Tibial nerve (tissue), 4 donors: Measurements from ENCODE around the gene PPP2R1B. TPM values are rescaled to one million over a fixed set of nuclear protein-coding genes. Genes with fewer than 3 reads are reported as not detected.
"Not testable (repeated sequence)": the region's sequence is repeated elsewhere in the genome, so short reads cannot be mapped to it uniquely, and the experiment has no call there.

Source experiments
- DNase-seq, 2 donors: peaks; one replicate each; pipeline ENCODE4 v3.0.0-alpha.2; 2019; ENCODE audit warnings: low spot score in 2 of 2
- H3K27ac ChIP-seq, 4 donors: fragments of 200-600 bp; sonication (generic) in 3 of 4; one replicate each; pipeline ENCODE4 v1.5.1; 2017 to 2019; ENCODE audit warnings: mild to moderate bottlenecking in 1 of 4
- H3K27me3 ChIP-seq, 2 donors: fragments of 200-600 bp; sonication (generic) in 1 of 2; one replicate each; pipeline versions ENCODE4 v1.5.1 to v1.6.0; 2017 to 2019
- H3K36me3 ChIP-seq, 3 donors: fragments of 200-600 bp; sonication (generic); one replicate each; pipeline ENCODE4 v1.5.1; 2018 to 2019
- H3K4me1 ChIP-seq, 4 donors: fragments of 200-600 bp; sonication (generic) in 3 of 4; one replicate each; pipeline ENCODE4 v1.5.1; 2017 to 2019
- H3K4me3 ChIP-seq, 4 donors: fragments of 200-600 bp; sonication (generic) in 3 of 4; one replicate each; pipeline ENCODE4 v1.5.1; 2017 to 2019; ENCODE audit warnings: mild to moderate bottlenecking in 1 of 4, moderate library complexity in 1 of 4
- H3K9me3 ChIP-seq, 4 donors: fragments of 200-600 bp; sonication (generic) in 3 of 4; one replicate each; pipeline ENCODE4 v1.5.1; 2017 to 2019
- CTCF ChIP-seq, 5 experiments: fragments of 200-600 bp in 3 of 5; fragments of 450-650 bp in 2 of 5; sonication (generic) in 3 of 5; IDR thresholded peaks; one replicate each; pipeline ENCODE4 v1.5.1; 2016 to 2019; ENCODE audit warnings: antibody characterized with exemption in 5 of 5, mild to moderate bottlenecking in 3 of 5, moderate library complexity in 2 of 5
- EP300 ChIP-seq, 2 donors: sonication (generic); formaldehyde crosslinking; IDR thresholded peaks; one replicate each; pipeline ENCODE4 v1.6.1; 2017; ENCODE audit warnings: antibody characterized with exemption in 2 of 2, mild to moderate bottlenecking in 1 of 2
- POLR2A ChIP-seq, 2 donors: fragments of 450-650 bp; IDR thresholded peaks; one replicate each; pipeline ENCODE4 v1.6.1; 2017; ENCODE audit warnings: antibody characterized with exemption in 2 of 2, mild to moderate bottlenecking in 2 of 2, moderate library complexity in 2 of 2
- WGBS, 2 donors: methylation state at CpG; one replicate each; pipeline ENCODE4 v1.1.5; 2018; 5-methylcytosine and 5-hydroxymethylcytosine counted together
- total RNA-seq, 4 donors: library from RNA; depleted of rRNA; stranded (reverse); fragments of >200 nt; gene quantifications; one replicate each; pipeline ENCODE4 v1.1.0, GENCODE V29; 2016

The PPP2R1B gene
- total RNA-seq, 4 donors from 2014 or later = 20.8 to 41.4 (median 25.1) TPM

DNA sequence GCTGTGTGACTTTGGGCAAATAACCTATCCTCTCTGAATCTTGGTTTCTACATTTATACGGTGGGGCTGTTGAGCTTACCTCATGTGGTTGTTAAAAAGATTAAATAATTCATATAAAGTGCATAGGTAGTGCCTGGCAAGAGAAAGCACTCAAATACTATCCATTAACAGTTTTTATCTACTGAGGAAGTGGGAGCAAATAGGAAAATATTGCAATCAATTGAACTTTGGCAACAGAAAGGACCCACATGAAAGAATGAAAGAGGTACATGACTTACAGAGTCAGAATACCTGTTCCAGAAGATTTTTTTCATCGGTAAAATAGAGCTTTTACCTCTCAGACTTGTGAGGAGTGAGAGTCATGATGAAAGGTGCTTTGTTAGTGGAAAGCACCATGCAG, 6.3 kb upstream of the PPP2R1B start:
- H3K27me3 ChIP-seq = no peaks in the 10 kb centered on the region
- TF ChIP-seq EP300 (IDR thresholded peaks at IDR 0.05) (no peak), CTCF (IDR thresholded peaks at IDR 0.05) (no peak), POLR2A (IDR thresholded peaks at IDR 0.05) (no peak)
- no peaks in the 10 kb centered on the region for H3K36me3 ChIP-seq
- no peak overlapping the region for H3K27ac ChIP-seq
- no peaks in the 10 kb centered on the region for H3K9me3 ChIP-seq
- DNase-seq = no peak
- 91 to 93% methylated on average over 2 of the region's 2 CpGs for WGBS, 2 donors
- H3K4me3 ChIP-seq = no peak overlapping the region
- peaks cover 0 to 9% (median 0%) of the 10 kb centered on the region in 4 donors for H3K4me1 ChIP-seq

- H3K4me3 ChIP-seq, H3K27me3 ChIP-seq, H3K27ac ChIP-seq, H3K36me3 ChIP-seq, H3K9me3 ChIP-seq, DNase-seq: not testable (repeated sequence)
- 86 to 91% methylated on average over 5 of the region's 5 CpGs for WGBS, 2 donors
- H3K4me1 ChIP-seq = peaks cover 0 to 12% (median 3%) of the 10 kb centered on the region in 4 donors
Observed at GRCh38 chr11:111771205-111771604, 5.0 kb upstream of the PPP2R1B start.

DNA sequence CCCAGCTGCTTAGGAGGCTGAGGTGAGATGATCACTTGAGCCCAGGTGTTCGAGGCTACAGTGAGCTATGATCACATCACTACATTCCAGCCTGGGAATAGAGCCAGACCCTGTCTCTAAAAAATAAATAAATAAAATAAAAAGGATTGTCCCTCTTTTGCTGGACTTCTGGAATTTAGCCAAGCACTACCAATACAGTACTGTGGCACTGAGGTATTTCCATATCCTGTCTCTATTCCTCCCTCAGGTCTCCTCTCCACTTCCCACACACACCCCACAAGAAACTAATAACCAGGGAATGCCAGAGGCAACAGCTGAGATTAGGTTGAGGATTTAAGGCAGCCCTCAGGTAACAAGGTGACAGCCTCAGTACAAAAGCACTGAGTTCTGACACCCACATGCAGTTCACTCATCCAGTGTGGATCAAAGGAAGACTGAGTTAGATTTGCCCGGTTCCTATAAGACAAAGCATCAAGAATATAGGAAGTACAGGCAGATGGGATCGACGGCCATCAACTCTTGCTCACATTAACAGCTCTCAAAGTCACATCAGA, 4.5 kb upstream of the PPP2R1B start:
- Histone ChIP-seq H3K27ac (no peak overlapping the region), H3K4me1 (peaks cover 0 to 12% (median 3%) of the 10 kb centered on the region in 4 donors), H3K36me3 (no peaks in the 10 kb centered on the region), H3K27me3 (no peaks in the 10 kb centered on the region), H3K4me3 (no peak overlapping the region), H3K9me3 (no peaks in the 10 kb centered on the region)
- TF ChIP-seq EP300 (IDR thresholded peaks at IDR 0.05) = no peak
- TF ChIP-seq CTCF (IDR thresholded peaks at IDR 0.05) = no peak
- no peak for TF ChIP-seq POLR2A (IDR thresholded peaks at IDR 0.05)
- DNase-seq = no peak
- WGBS, 2 donors = 78 to 80% methylated on average over 4 of the region's 4 CpGs

DNA sequence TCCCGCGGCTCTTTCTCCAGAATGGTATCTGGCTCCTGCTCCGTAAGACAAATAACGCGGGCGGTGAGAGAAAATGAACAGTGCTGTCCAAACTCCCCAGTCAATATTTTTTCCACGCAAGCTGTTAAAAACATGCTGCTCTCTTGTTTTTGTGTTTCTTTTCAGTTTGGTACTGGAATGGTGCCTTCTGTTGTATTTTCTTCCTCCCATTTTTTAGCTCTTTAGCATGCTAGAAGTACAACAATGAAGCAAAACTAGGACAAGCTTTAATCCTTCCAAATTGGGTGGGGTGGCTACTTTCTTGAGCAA, 599 bp upstream of the PPP2R1B start:
- 0 to 2% methylated on average over 7 of the region's 7 CpGs for WGBS, 2 donors
- H3K27ac ChIP-seq = peak overlapping the region; percentile 87 to 94 (median 90)

DNA sequence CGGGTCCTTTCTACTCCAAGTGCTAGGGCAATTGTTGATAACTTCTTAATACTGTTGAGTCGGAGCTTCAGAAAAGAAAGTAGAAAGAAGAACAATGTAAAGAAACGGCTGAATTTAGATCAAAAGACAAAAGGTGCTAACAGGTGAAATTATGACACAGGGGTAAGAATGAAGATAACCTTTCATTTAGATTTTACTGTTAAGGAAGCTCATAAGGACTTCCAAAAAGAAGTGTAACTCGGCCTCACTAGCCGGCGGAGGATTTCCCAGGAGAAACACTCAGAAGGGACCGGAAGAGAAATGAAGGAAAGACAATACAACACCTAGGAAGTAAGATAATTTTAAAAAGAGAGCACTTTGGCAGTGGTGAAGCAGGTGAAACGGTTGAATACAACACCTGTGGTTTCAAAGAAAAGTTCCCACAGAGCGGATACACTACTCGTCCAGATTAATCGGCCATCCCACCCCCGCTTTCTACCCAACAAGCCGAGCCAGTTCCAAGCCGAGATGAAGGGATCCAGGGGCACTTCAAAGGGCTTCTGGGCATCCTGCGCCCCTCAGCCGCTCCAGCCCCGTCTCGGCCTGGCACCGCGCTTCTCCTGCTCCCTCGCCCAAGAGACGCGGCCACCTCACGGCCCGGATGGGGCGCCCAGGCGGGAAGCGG, 737 bp downstream of the PPP2R1B start:
- Histone ChIP-seq H3K27me3 (no peaks in the 10 kb centered on the region), H3K36me3 (peaks cover 0 to 30% (median 3%) of the 10 kb centered on the region in 3 donors), H3K9me3 (no peaks in the 10 kb centered on the region), H3K4me3 (peak overlapping the region; percentile 78 to 98 (median 87)), H3K4me1 (peaks cover 0 to 41% (median 11%) of the 10 kb centered on the region in 4 donors), H3K27ac (peak overlapping the region; percentile 87 to 94 (median 90))
- no peak for TF ChIP-seq CTCF (IDR thresholded peaks at IDR 0.05)
- no peak for TF ChIP-seq POLR2A (IDR thresholded peaks at IDR 0.05)
- no peak for TF ChIP-seq EP300 (IDR thresholded peaks at IDR 0.05)
- 2% methylated on average over 27 to 28 of the region's 28 CpGs for WGBS, 2 donors
- DNase-seq = peak in 1 of 2 donors; percentile 15

More for the DNA sequence above, 599 bp upstream of the PPP2R1B start:
- no peak for DNase-seq
- Histone ChIP-seq H3K4me3 (peak overlapping the region; percentile 78 to 98 (median 87)), H3K27me3 (no peaks in the 10 kb centered on the region), H3K9me3 (no peaks in the 10 kb centered on the region), H3K36me3 (peaks cover 0 to 16% (median 0%) of the 10 kb centered on the region in 3 donors), H3K4me1 (peaks cover 0 to 40% (median 11%) of the 10 kb centered on the region in 4 donors)
- no peak for TF ChIP-seq EP300 (IDR thresholded peaks at IDR 0.05)
- no peak for TF ChIP-seq CTCF (IDR thresholded peaks at IDR 0.05)
- no peak for TF ChIP-seq POLR2A (IDR thresholded peaks at IDR 0.05)
